PC-9 (cell line): Measurements from ENCODE around the gene PARN.

Experiments
- EZH2 ChIP-seq: fragments of 200-600 bp; sonication (generic); IDR thresholded peaks from 2 replicates; pipeline ENCODE4 v1.8.0; 2017; ENCODE audit warnings: antibody characterized with exemption, low read depth
- TF ChIP-seq, protein P1 (sequence below): fragments of 200-600 bp; sonication (generic); conservative IDR thresholded peaks from 2 replicates; pipeline ENCODE4 v1.6.1; 2017; ENCODE audit warnings: mixed run types, antibody characterized with exemption, mild to moderate bottlenecking, moderate library complexity

DNA sequence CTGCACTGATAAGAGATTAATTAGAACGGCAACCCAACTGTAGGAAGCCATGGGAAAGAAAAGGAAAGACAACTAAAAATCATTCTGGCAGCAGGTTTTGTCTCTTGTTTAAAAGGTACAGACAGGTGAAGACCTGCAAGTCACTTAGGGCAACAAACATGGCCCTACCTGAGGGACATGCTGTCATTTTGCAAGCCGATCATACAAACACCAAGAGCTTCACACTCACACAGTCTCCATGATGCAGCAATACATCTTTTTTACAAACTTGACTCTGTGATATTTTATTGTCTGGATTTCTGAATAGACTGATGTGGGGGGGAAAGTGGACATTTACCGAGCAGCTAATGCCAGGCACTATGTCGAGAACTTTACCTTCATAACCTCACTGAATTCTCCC is 101.8 kb downstream of the PARN start:
- no peak for TF ChIP-seq EZH2
- TF ChIP-seq, protein P1, sequence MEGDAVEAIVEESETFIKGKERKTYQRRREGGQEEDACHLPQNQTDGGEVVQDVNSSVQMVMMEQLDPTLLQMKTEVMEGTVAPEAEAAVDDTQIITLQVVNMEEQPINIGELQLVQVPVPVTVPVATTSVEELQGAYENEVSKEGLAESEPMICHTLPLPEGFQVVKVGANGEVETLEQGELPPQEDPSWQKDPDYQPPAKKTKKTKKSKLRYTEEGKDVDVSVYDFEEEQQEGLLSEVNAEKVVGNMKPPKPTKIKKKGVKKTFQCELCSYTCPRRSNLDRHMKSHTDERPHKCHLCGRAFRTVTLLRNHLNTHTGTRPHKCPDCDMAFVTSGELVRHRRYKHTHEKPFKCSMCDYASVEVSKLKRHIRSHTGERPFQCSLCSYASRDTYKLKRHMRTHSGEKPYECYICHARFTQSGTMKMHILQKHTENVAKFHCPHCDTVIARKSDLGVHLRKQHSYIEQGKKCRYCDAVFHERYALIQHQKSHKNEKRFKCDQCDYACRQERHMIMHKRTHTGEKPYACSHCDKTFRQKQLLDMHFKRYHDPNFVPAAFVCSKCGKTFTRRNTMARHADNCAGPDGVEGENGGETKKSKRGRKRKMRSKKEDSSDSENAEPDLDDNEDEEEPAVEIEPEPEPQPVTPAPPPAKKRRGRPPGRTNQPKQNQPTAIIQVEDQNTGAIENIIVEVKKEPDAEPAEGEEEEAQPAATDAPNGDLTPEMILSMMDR = no peak
